ENCODE results near the gene TBX3. TPM values are rescaled to one million over a fixed set of nuclear protein-coding genes. Genes with fewer than 3 reads are reported as not detected.

The TBX3 gene
- polyA plus RNA-seq, 1 of the 3 experiments (the other 2 are of a cell fraction) = 10.2 TPM

DNA sequence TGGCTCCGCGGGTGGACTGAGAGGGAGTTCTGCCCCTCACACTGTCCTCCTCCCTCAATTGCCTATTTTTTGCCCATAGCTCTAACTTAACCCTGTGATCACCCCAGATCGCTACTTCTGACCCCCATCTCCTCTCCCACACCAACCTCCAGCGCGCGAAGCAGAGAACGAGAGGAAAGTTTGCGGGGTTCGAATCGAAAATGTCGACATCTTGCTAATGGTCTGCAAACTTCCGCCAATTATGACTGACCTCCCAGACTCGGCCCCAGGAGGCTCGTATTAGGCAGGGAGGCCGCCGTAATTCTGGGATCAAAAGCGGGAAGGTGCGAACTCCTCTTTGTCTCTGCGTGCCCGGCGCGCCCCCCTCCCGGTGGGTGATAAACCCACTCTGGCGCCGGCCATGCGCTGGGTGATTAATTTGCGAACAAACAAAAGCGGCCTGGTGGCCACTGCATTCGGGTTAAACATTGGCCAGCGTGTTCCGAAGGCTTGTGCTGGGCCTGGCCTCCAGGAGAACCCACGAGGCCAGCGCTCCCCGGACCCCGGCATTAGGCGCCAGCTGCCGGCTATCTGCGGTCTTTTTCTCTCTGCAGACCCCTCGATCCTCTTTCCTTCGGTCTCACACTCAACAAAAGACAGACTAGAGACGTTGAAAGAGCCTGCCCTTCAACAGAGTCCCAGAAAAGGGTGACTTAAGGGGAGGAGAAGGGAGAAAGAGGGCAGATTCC, 3.0 kb upstream of the TBX3 start:
- H3K79me2 ChIP-seq (ENCODE audit: insufficient read depth) = peaks cover 19% of the 10 kb centered on the region
- H3K27ac ChIP-seq (ENCODE audit: low read depth in 2 of 2, low read length in 1 of 2) = no peak overlapping the region
- H2AFZ ChIP-seq (ENCODE audit: low read depth) = no peak overlapping the region
- no peak overlapping the region for H3K9ac ChIP-seq
- WGBS (ENCODE audit: low lambda C conversion rate) = 93% methylated on average over 41 of the region's 41 CpGs
- no peak overlapping the region for H3K4me3 ChIP-seq (ENCODE audit: low read depth in 2 of 2, low read length in 1 of 2)
- ChIA-PET CTCF (interaction anchor here (1.0 to 6.7 kb wide), 4 partner anchors 10 to 1066 kb away, joined by 3 to 117 read pairs (median 3); no protein-coding TSS in a partner anchor), POLR2A (no interaction called here)
- no peaks in the 10 kb centered on the region for H3K9me2 ChIP-seq
- no peaks in the 10 kb centered on the region for H3K36me3 ChIP-seq (replicated peaks in 1 of 2; ENCODE audit: control insufficient read depth in 1 of 2, insufficient read depth in 2 of 2, low read length in 1 of 2)
- no peaks in the 10 kb centered on the region for H3K9me3 ChIP-seq
- peaks cover 17% of the 10 kb centered on the region for H3F3A ChIP-seq (replicated peaks; ENCODE audit: insufficient read depth)
- H3K27me3 ChIP-seq (ENCODE audit: insufficient read depth) = no peaks in the 10 kb centered on the region; the same call in 1 of the 2 replicates
- no peaks in the 10 kb centered on the region for H4K20me1 ChIP-seq (ENCODE audit: insufficient read depth)
- DNase-seq = no peak
- TF ChIP-seq MEF2A (IDR thresholded peaks at IDR 0.05; ENCODE audit: borderline replicate concordance, low read depth) (no peak), FOXM1 (IDR thresholded peaks at IDR 0.05; ENCODE audit: low read depth) (no peak), CHD2 (IDR thresholded peaks at IDR 0.05; ENCODE audit: low read length, partially characterized antibody) (no peak)
- TF ChIP-seq, protein P1, sequence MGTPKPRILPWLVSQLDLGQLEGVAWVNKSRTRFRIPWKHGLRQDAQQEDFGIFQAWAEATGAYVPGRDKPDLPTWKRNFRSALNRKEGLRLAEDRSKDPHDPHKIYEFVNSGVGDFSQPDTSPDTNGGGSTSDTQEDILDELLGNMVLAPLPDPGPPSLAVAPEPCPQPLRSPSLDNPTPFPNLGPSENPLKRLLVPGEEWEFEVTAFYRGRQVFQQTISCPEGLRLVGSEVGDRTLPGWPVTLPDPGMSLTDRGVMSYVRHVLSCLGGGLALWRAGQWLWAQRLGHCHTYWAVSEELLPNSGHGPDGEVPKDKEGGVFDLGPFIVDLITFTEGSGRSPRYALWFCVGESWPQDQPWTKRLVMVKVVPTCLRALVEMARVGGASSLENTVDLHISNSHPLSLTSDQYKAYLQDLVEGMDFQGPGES (IDR thresholded peaks at IDR 0.05; ENCODE audit: low read depth, low read length) = no peak
- TF ChIP-seq, protein P2, sequence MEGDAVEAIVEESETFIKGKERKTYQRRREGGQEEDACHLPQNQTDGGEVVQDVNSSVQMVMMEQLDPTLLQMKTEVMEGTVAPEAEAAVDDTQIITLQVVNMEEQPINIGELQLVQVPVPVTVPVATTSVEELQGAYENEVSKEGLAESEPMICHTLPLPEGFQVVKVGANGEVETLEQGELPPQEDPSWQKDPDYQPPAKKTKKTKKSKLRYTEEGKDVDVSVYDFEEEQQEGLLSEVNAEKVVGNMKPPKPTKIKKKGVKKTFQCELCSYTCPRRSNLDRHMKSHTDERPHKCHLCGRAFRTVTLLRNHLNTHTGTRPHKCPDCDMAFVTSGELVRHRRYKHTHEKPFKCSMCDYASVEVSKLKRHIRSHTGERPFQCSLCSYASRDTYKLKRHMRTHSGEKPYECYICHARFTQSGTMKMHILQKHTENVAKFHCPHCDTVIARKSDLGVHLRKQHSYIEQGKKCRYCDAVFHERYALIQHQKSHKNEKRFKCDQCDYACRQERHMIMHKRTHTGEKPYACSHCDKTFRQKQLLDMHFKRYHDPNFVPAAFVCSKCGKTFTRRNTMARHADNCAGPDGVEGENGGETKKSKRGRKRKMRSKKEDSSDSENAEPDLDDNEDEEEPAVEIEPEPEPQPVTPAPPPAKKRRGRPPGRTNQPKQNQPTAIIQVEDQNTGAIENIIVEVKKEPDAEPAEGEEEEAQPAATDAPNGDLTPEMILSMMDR (IDR thresholded peaks at IDR 0.05) = no peak
- H3K4me2 ChIP-seq = no peak overlapping the region
- H3K4me1 ChIP-seq (ENCODE audit: control insufficient read depth in 1 of 2, insufficient read depth in 2 of 2, low read depth in 1 of 2, low read length in 1 of 2) = peaks cover 0 to 18% of the 10 kb centered on the region in 2 experiments; a peak in 1 of 4 replicates

DNA sequence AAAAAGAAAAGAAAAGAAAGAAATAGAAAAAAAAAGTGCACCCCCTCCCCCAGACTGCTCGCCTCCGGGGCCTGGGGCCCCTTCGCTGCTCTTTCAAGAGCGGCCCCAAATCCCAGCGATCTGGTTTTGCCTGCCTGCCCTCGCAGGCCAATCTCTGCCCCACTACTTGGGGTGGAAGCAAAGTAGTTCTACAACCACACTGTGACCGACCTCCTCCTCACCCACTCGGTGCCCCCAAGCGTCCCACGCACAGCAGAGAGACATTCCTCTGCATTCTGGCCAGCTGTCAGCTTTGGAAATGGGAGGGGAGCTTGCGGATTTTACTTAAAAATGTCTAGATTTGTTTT, 2.4 kb upstream of the TBX3 start:
- H3K27me3 ChIP-seq (ENCODE audit: insufficient read depth) = no peaks in the 10 kb centered on the region; the same call in 1 of the 2 replicates
- DNase-seq = no peak
- H3K27ac ChIP-seq (ENCODE audit: low read depth in 2 of 2, low read length in 1 of 2) = no peak overlapping the region
- peaks cover 0 to 18% of the 10 kb centered on the region in 2 experiments; a peak in 1 of 4 replicates for H3K4me1 ChIP-seq (ENCODE audit: control insufficient read depth in 1 of 2, insufficient read depth in 2 of 2, low read depth in 1 of 2, low read length in 1 of 2)
- no peaks in the 10 kb centered on the region for H3K36me3 ChIP-seq (replicated peaks in 1 of 2; ENCODE audit: control insufficient read depth in 1 of 2, insufficient read depth in 2 of 2, low read length in 1 of 2)
- H3K9me3 ChIP-seq = no peaks in the 10 kb centered on the region
- H4K20me1 ChIP-seq (ENCODE audit: insufficient read depth) = no peaks in the 10 kb centered on the region
- ChIA-PET CTCF (interaction anchor here (6.7 kb wide), 1 partner anchor 15 kb away, joined by 117 read pairs; no protein-coding TSS in a partner anchor), POLR2A (no interaction called here)
- H3K4me3 ChIP-seq (ENCODE audit: low read depth in 2 of 2, low read length in 1 of 2) = no peak overlapping the region
- H3F3A ChIP-seq (replicated peaks; ENCODE audit: insufficient read depth) = peaks cover 22% of the 10 kb centered on the region
- no peak overlapping the region for H3K9ac ChIP-seq
- WGBS (ENCODE audit: low lambda C conversion rate) = 95% methylated on average over 11 of the region's 11 CpGs
- no peaks in the 10 kb centered on the region for H3K9me2 ChIP-seq
- H3K4me2 ChIP-seq = no peak overlapping the region
- no peak overlapping the region for H2AFZ ChIP-seq (ENCODE audit: low read depth)
- H3K79me2 ChIP-seq (ENCODE audit: insufficient read depth) = peaks cover 25% of the 10 kb centered on the region
- TF ChIP-seq MEF2A (IDR thresholded peaks at IDR 0.05; ENCODE audit: borderline replicate concordance, low read depth) = no peak
- no peak for TF ChIP-seq JUND (IDR thresholded peaks at IDR 0.05)
- TF ChIP-seq TCF12 (IDR thresholded peaks at IDR 0.05) = no peak
- TF ChIP-seq, protein P1 (IDR thresholded peaks at IDR 0.05; ENCODE audit: low read depth, low read length) = no peak
- TF ChIP-seq, protein P3, sequence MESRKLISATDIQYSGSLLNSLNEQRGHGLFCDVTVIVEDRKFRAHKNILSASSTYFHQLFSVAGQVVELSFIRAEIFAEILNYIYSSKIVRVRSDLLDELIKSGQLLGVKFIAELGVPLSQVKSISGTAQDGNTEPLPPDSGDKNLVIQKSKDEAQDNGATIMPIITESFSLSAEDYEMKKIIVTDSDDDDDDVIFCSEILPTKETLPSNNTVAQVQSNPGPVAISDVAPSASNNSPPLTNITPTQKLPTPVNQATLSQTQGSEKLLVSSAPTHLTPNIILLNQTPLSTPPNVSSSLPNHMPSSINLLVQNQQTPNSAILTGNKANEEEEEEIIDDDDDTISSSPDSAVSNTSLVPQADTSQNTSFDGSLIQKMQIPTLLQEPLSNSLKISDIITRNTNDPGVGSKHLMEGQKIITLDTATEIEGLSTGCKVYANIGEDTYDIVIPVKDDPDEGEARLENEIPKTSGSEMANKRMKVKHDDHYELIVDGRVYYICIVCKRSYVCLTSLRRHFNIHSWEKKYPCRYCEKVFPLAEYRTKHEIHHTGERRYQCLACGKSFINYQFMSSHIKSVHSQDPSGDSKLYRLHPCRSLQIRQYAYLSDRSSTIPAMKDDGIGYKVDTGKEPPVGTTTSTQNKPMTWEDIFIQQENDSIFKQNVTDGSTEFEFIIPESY (IDR thresholded peaks at IDR 0.05; ENCODE audit: borderline replicate concordance, low read depth) = no peak
- TF ChIP-seq, protein P4, sequence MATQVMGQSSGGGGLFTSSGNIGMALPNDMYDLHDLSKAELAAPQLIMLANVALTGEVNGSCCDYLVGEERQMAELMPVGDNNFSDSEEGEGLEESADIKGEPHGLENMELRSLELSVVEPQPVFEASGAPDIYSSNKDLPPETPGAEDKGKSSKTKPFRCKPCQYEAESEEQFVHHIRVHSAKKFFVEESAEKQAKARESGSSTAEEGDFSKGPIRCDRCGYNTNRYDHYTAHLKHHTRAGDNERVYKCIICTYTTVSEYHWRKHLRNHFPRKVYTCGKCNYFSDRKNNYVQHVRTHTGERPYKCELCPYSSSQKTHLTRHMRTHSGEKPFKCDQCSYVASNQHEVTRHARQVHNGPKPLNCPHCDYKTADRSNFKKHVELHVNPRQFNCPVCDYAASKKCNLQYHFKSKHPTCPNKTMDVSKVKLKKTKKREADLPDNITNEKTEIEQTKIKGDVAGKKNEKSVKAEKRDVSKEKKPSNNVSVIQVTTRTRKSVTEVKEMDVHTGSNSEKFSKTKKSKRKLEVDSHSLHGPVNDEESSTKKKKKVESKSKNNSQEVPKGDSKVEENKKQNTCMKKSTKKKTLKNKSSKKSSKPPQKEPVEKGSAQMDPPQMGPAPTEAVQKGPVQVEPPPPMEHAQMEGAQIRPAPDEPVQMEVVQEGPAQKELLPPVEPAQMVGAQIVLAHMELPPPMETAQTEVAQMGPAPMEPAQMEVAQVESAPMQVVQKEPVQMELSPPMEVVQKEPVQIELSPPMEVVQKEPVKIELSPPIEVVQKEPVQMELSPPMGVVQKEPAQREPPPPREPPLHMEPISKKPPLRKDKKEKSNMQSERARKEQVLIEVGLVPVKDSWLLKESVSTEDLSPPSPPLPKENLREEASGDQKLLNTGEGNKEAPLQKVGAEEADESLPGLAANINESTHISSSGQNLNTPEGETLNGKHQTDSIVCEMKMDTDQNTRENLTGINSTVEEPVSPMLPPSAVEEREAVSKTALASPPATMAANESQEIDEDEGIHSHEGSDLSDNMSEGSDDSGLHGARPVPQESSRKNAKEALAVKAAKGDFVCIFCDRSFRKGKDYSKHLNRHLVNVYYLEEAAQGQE (IDR thresholded peaks at IDR 0.05; ENCODE audit: low read depth, low read length) = no peak
- no peak for TF ChIP-seq FOSL2 (IDR thresholded peaks at IDR 0.05; ENCODE audit: borderline replicate concordance, low read depth)
- TF ChIP-seq TAF1 (IDR thresholded peaks at IDR 0.05; ENCODE audit: borderline replicate concordance, low read depth, low read length) = no peak
- TF ChIP-seq YY1 (IDR thresholded peaks at IDR 0.05; ENCODE audit: low read depth) = no peak
- no peak for TF ChIP-seq MXI1 (IDR thresholded peaks at IDR 0.05; ENCODE audit: low read depth, low read length)
- TF ChIP-seq EP300 (IDR thresholded peaks at IDR 0.05; ENCODE audit: borderline replicate concordance in 1 of 2, low read depth in 1 of 2, low read length in 1 of 2) = no peak
- no peak for TF ChIP-seq ELF1 (IDR thresholded peaks at IDR 0.05)
